NB4 (cell line): ENCODE data around the gene IL22RA2.

Experiments
- DNase-seq: peaks from one replicate; pipeline ENCODE4 v3.0.0; 2010; ENCODE audit warnings: low read depth
- H3K4me3 ChIP-seq: one replicate; pipeline ENCODE4 v1.5.1; 2011; ENCODE audit warnings: mild to moderate bottlenecking, low read depth, low read length, moderate library complexity
- CTCF ChIP-seq: IDR thresholded peaks from one replicate; pipeline ENCODE4 v1.5.1; 2012; ENCODE audit warnings: low read depth, low read length
- MYC ChIP-seq: IDR thresholded peaks from 2 replicates; pipeline ENCODE4 v1.6.1; 2011; ENCODE audit warnings: low read depth, low read length
- POLR2A ChIP-seq: IDR thresholded peaks from 2 replicates; pipeline ENCODE4 v1.6.1; 2011; ENCODE audit warnings: mild to moderate bottlenecking; ENCODE audit not compliant: insufficient read length; ENCODE audit errors: extremely low read depth
- TF ChIP-seq, protein P1 (sequence below): IDR thresholded peaks from 2 replicates; pipeline ENCODE4 v1.6.1; 2011; ENCODE audit warnings: low read depth, low read length

IL22RA2 gene

GRCh38 chr6:137097526-137097925, 75.9 kb downstream of the IL22RA2 start:
- no peak overlapping the region for H3K4me3 ChIP-seq
- DNase-seq, result no peak
- no peak for TF ChIP-seq POLR2A
- no peak for TF ChIP-seq CTCF
- TF ChIP-seq, protein P1, sequence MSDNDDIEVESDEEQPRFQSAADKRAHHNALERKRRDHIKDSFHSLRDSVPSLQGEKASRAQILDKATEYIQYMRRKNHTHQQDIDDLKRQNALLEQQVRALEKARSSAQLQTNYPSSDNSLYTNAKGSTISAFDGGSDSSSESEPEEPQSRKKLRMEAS, result no peak
- no peak for TF ChIP-seq MYC

- no peak for DNase-seq
- H3K4me3 ChIP-seq, result no peak overlapping the region
- TF ChIP-seq MYC, result no peak
- no peak for TF ChIP-seq CTCF
- TF ChIP-seq, protein P1, result no peak
- TF ChIP-seq POLR2A, result no peak
Measured at GRCh38 chr6:137097057-137097456, 76.4 kb downstream of the IL22RA2 start.

DNA sequence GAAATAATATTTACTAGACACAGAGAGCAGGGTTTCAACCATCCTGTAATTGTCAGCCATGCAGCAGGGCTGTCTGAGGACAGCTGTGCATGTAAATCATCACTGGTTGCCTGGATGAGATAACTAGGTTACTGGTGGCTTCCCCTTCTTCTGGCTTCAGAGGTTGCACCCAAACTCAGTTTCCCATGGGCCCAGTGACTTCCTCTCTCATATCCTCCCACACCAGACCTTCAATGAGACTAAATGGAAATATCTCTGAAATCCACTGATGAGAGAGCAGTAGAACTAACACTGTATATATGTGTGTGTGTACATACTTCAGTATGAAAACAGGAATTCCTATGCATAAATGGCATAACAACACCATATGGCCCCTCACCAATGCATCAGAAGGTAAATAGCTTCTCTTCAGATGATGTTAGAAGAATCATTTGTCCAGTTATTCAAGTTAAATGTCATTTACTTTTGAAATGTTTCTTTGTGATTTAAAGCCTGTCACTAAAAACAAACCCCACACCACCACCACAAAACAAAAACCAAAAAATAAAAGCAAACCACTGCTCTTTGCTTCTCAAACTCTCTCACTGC, 77.7 kb downstream of the IL22RA2 start:
- peak; percentile 65 for DNase-seq
- no peak overlapping the region for H3K4me3 ChIP-seq
- TF ChIP-seq CTCF (no peak), MYC (no peak), POLR2A (no peak)
- TF ChIP-seq, protein P1, result no peak

- TF ChIP-seq CTCF (no peak), MYC (no peak), POLR2A (no peak)
- TF ChIP-seq, protein P1, result no peak
- no peak overlapping the region for H3K4me3 ChIP-seq
- DNase-seq, result no peak
Measured at GRCh38 chr6:137095093-137095492, 78.4 kb downstream of the IL22RA2 start.

GRCh38 chr6:137094411-137095008, 78.9 kb downstream of the IL22RA2 start:
- peak; percentile 91 for DNase-seq
- no peak for TF ChIP-seq POLR2A
- peak; percentile 73 for TF ChIP-seq CTCF
- no peak overlapping the region for H3K4me3 ChIP-seq
